A549 (cell line): ENCODE measurements around the gene PRKAR1B.

ENCODE experiments used
- PHF8 ChIP-seq: fragments of 200-600 bp; sonication (generic); IDR thresholded peaks from 2 replicates; pipeline ENCODE4 v1.6.1; 2016; ENCODE audit warnings: low read depth, mild to moderate bottlenecking, antibody characterized with exemption, moderate library complexity, borderline replicate concordance
- POLR2A ChIP-seq: IDR thresholded peaks from 2 replicates; pipeline ENCODE4 v1.6.1; 2012; ENCODE audit warnings: mild to moderate bottlenecking, low read length
- TF ChIP-seq, protein P1 (sequence below): fragments of >200 bp; sonication (Bioruptor Twin); formaldehyde crosslinking; IDR thresholded peaks from 3 replicates; pipeline ENCODE4 v1.5.1; 2016
- TF ChIP-seq, protein P2 (sequence below): fragments of 450-650 bp; IDR thresholded peaks from 2 replicates; pipeline ENCODE4 v1.6.1; 2014; ENCODE audit warnings: antibody characterized with exemption

- TF ChIP-seq, protein P1, sequence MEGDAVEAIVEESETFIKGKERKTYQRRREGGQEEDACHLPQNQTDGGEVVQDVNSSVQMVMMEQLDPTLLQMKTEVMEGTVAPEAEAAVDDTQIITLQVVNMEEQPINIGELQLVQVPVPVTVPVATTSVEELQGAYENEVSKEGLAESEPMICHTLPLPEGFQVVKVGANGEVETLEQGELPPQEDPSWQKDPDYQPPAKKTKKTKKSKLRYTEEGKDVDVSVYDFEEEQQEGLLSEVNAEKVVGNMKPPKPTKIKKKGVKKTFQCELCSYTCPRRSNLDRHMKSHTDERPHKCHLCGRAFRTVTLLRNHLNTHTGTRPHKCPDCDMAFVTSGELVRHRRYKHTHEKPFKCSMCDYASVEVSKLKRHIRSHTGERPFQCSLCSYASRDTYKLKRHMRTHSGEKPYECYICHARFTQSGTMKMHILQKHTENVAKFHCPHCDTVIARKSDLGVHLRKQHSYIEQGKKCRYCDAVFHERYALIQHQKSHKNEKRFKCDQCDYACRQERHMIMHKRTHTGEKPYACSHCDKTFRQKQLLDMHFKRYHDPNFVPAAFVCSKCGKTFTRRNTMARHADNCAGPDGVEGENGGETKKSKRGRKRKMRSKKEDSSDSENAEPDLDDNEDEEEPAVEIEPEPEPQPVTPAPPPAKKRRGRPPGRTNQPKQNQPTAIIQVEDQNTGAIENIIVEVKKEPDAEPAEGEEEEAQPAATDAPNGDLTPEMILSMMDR = no peak
- TF ChIP-seq POLR2A (no peak), PHF8 (no peak)
- TF ChIP-seq, protein P2, sequence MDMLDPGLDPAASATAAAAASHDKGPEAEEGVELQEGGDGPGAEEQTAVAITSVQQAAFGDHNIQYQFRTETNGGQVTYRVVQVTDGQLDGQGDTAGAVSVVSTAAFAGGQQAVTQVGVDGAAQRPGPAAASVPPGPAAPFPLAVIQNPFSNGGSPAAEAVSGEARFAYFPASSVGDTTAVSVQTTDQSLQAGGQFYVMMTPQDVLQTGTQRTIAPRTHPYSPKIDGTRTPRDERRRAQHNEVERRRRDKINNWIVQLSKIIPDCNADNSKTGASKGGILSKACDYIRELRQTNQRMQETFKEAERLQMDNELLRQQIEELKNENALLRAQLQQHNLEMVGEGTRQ = no peak
These were observed 181.6 kb downstream of the PRKAR1B start for GRCh38 chr7:545470-545869.
